NCI-H526 treated with DMSO at 0.1 percent for 48 hours (cell line): ENCODE data around the gene ACAP2.
"Not testable (repeated sequence)": the region's sequence is repeated elsewhere in the genome, so short reads cannot be mapped to it uniquely, and the experiment has no call there.

Experiments used
- DNase-seq: peaks from one replicate; lab custom pipeline; 2025; lab: John Stamatoyannopoulos, UW

ACAP2 gene

DNA sequence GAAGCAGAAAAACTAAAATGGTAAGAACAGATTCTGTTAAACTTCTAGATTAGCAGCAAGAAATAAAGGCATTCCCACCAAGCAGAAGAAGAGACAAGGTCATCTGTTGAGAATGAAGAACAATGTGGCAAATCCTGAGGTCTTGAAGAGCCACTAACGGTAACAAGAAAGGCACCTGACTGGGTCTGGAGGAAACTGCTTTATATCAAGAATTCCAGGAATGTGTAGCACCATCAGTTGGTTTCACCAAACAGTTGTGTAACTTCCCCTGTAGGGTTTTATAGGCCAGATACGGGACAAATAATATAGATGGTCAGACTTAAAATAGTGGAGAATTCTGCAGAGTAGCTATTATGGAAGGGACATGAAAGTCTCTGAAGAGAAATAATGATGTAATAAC is 57.3 kb downstream of the ACAP2 start:
- DNase-seq, result no peak

DNA sequence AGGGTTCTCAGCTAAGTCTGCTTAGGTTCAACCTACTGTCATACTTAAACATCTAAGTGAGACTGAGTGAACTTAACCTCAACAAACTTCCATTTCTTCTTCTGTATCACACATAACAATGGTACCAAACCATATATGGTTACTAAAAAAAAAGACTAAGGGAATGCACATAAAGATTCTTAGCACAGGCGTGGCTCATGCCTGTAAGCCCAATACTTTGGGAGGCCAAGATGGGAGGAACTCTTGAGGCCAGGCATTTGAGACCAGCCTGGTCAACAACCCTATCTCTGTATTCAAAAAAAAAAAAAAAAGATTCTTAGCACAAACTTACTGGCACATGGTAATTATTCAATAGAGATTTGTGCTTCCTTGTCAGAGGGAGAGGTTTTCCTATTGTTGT is 57.9 kb downstream of the ACAP2 start:
- DNase-seq, result no peak

DNA sequence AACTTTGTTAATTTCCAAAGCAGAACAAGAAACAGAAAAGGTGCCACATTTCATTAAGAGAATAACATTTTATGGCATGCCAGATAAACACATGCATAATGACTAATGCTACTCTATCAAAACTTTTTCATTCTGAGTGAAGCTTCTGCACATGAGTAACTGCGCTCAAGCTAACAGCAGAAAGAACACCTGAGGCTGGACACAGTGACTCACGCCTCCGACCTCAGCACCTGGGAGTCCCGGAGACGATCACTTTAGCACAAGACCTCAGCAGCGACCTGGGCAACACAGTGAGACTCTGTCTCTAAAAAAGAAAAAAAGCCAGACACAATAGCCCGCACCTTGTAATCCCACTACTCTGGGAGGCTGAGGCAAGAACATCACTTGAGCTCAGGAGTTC is 70.6 kb downstream of the ACAP2 start:
- no peak for DNase-seq

DNA sequence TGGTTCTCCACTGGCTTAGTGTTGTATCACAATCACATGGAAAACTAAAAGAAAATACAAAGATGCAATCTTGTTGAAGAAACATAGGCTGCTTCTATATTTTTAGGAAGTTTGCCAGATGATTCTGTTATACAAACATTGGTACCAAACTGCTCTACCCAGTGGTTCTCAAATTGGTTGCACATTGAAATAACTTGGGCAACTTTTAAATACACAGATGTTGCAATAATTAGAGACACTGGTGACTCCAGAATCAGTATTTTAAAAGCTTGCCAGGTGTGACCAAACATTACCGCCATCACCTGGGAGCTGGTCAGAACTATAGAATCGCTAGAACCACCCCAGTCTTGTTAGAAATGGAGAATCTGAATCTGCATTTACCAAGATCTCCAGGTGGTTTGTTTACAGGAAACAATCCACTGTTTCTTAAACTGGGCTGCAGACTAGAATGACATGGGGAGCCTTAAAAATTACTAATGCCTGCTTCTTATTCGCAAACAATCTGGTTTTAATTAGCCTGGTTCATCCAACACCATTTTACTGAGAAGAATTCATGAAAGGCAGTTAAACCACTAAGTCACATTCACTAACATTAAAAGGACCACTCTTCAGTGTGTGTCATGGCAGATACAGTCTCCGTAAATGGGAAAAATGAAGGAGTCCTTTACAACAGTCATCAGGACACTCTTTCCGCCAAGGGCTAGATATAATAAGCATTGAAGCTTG is 76.5 kb downstream of the ACAP2 start:
- no peak for DNase-seq

DNA sequence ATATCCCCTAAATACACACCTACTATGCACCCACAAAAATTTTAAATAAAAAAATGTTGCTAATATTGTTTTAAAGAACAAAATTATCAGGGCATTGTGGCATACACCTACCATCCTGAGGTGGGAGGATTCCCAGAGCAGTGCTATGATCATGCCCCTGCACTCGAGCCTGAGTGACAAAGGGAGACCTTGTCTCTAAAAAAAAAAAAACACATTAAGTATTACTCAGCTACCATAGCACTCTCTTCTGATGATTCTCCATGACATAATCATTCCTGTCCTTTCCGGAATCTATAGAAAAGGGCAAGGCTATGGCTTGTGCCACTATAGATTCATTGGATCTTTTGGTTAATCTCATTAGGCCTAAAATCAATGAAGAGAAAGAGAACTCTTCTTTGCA is 77.4 kb downstream of the ACAP2 start:
- no peak for DNase-seq

DNA sequence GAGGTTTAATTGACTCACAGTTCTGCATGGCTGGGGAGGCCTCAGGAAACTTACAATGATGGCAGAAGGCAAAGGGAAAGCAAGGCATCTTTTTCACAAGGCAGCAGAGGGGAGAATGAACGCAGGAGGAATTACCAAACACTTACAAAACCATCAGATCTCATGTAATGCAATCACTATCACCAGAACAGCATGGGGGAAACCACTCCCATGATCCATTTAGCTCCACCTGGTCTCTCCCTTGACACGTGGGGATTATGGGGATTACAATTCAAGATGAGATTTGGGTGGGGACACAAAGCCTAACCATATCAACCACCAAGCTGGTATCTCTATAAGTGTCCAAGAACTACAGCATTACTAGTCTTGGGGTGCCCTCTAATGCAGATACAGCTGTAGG is 85.0 kb downstream of the ACAP2 start:
- not testable (repeated sequence) for DNase-seq

DNA sequence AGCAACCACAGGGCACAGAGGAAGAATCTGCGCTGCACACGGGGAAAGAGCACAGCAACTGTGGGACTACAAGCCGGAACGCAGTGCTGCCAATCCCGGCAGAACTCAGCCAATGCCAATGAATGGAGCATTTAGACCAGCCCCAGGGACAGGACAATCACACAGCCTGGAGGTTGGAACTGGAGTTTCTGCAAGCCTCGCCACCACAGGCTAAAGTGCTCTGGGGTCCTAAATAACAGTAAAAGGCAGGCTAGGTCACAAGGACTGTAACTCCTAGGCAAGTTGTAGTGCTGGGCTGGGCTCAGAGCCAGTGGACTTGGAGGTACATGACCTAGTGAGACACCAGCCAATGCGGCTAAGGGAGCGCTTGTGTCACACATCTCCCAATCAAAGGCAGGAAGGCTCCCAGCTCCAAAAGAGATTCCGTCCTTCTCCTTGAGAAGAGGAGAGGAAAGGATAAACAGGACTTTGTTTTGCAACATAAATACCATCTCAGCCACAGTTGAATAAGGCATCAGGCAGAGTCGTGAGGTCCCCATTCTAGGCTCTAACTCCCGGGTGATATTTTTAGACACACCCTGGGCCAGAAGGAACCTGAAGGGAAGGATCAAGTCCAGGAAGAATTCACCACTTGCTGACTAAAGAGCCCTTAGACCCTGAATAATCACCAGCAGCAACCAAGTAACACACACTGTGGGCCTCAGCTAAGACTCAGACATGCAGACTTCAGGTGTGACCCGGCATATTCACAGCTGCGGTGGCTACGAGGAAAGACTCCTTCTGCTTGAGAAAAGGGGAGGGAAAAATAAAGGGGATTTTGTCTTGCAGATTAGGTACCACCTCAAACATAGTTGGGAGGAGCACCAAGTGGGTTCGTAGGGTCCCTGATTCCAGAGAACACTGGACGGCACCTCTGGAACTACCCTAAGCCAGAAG is 86.4 kb downstream of the ACAP2 start:
- DNase-seq, result no peak

DNA sequence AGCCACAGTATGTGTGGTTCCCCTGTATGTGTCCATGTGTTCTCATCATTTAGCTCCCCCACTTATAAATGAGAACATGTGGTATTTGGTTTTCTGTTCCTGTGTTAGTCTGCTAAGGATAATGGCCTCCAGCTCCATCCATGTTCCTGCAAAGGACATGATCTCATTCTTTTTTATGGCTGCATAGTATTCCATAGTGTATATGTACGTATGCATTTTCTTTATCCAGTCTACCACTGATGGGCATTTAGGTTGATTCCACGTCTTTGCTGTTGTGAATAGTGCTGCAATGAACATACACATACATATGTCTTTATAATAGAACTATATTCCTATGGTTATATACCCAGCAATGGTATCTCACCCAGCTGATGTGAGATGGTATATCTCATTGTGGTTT is 88.8 kb downstream of the ACAP2 start:
- DNase-seq, result not testable (repeated sequence)

DNA sequence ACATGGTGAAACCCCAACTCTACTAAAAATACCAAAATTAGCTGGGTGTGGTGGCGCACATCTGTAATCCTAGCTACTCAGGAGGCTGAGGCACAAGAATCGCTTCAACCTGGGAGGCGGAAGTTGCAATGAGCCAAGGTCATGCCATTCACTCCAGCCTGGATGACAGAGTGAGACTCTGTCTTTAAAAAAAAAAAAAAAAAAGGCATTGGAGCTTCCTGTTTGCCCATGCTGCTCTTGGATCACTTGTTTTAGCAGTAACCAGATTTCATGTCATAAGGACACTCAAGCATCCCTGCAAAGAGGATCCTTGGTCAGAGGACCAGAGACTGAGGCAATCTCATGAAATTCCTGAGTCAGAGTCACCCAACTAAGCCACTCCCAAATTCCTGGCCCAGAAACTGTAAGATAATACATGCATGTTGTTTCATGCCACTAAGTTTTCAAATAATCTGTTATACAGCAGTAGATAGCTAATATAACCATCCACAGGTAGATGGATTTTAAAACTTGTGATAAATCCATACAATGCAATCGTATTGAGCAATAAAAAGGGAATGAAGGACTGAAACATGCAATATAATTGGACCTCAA is 89.8 kb downstream of the ACAP2 start:
- no peak for DNase-seq

DNA sequence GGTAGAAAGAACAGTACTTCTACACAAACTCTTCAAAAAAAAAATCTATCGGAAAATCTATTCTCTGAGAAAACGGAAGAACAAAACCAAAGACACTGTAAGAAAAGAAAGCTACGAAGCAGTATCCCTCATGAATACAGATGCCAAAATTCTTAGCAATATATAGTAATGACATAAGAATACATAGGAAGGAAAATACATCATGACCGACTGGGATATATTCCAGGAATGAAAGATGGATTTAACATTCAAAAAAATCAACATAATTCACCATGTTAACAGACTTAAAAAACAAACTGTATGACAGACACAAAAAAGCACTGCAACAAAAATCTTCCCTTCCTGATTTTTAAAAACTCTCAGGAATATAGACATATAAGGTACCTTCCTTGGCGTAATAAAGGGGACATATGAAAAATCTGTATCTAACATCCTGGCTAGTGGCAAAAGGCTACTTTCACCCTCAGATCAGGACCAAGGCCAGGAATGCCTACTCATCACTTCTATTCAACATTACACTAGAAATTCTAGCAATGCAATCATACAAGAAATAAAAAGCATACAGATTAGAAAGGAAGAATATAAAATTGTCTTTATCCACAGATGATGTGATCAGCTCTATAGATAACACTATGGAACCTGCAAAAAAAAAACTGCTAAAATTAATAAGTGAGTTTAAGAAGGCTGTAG is 94.2 kb downstream of the ACAP2 start:
- DNase-seq, result no peak

DNA sequence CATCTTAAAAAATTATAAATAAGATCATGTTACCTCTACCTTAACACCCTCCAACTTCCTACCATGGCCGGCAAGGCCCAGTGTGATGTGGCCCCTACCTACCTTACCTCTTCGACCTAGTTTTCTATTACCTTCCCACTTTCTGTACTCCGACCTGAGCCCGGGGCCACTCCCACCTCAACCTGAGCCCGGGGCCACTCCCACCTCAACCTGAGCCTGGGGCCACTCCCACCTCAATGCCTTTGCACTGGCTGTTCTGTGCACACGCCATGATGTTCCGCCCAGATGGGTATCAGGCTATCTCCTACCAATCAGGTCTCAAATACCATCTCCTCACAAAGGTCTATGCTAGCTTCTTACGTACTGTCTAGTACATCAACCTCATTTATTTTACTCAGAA is 105.1 kb downstream of the ACAP2 start:
- no peak for DNase-seq

DNA sequence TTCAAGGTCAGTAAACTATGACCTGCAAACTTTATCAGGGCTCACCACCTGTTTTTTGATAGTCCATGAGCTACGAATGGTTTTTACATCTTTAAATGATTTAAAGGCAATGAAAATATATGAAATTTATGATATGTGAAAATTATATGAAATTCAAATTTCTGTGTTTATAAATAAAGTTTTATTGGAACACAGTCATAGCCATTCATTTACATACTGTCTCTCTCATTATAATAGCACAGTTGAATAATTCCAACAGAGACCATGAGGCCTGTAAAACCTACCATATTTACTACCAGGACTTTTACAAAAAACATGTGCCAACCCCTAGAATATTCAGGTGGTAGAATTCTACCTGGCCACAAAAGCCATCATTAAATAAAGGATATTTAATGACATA is 107.9 kb downstream of the ACAP2 start:
- DNase-seq, result no peak

DNA sequence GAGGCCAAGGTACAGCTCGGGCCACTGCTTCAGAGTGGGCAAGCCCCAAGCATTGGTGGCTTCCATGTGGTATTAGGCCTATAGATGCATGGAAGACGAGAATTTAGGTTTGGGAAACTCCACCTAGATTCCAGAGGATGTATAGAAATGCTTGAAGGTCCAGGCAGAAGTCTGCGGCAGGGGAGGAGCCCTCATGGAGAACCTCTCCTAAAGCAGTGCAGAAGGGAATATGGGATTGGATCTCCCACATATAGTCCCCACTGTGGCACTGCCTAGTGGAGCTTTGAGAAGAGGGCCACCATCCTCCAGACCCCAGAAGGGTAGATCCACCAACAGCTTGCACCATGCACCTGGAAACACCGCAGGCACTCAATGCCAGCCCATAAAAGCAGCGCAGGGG is 123.8 kb downstream of the ACAP2 start:
- DNase-seq, result no peak

DNA sequence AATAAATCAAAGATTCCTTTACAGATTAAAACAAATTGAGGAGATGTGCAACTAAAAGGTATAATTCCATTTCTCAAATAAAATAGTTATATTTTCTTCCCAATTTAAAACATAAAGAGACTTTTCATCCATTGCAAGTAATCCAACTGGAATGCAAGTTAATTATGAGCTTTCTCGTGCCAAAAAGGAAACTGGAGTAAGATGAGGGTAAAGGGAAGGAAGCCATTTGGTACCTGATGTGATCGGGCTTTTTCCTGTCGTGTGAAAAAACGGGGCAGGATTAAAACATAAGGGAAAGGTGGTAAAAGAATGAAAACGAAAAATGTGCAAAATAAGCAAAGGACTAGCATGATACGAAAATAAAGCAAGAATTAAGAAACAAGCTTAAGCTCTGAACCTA is 130.1 kb downstream of the ACAP2 start:
- no peak for DNase-seq

DNA sequence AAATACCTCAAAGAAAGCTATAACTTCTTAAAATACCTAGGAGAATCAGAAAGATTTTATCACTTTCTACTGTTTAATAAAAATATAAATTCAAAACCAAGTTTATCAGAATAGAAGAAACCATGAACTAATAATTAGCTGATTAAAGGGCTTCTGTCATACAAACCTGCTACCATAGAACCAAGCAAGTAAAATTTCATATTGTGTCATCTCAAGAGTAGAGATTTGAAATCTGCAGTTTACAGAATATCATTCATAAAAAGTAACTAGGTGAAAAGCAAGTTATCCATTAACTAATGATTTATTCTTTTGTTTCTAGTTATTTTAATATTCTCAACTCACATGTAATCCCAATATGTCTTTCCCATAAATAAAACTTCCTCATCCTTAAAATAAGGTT is 135.1 kb downstream of the ACAP2 start:
- DNase-seq, result no peak

DNA sequence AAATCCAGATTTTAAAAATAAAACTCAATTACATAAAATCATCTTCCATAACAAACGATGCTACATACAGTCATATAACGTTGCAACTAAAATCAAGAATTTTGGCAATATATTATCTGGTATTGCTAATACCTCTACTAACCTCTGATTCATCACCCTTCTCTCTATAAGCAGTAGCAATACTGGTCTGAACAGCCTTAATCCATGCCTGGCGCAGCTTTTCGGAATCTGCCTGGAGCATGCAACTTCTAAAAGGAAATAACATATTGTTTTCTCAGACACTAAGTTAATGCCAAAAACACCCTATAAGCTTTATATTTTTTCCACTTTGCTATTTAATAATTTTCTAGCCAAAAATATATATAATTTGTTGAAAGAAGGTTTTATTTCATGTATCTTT is 136.5 kb downstream of the ACAP2 start:
- no peak for DNase-seq

DNA sequence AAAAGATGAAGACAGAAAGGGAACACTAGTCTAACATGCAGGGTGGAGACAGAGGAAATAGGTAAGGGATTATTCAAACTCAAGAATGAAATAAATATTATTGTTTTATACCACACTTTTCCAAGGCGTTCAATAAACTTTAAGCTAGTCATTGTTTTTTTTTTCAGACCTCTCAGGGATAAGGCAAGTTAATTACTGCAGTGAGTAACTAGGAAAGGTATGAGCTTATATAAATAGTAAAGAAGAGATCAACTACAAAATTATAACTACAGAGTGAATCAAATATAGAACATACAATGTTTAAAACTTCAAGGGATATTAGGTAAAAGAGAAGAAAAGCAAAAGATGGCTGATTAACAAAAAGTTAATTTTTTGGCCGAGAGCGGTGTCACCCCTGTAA is 140.4 kb downstream of the ACAP2 start:
- DNase-seq, result no peak

DNA sequence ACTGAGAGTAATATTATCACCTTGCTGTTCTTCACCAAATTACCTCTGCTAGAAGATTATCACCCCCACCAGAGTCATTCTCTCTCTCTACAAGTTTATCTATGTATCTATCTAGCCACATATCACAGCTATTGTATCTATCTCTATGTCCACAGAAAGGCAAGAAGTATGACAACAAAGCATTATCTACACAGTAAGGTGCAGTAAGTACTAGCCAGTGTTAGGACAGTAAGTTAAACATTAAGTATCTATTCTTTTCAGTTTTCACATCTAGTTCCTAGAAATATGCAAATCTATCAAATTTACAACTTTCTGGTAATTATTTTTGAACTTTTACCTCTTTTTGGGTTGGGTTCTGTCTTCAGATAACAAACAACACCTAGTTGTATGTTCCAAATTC is 145.4 kb downstream of the ACAP2 start:
- DNase-seq, result no peak

DNA sequence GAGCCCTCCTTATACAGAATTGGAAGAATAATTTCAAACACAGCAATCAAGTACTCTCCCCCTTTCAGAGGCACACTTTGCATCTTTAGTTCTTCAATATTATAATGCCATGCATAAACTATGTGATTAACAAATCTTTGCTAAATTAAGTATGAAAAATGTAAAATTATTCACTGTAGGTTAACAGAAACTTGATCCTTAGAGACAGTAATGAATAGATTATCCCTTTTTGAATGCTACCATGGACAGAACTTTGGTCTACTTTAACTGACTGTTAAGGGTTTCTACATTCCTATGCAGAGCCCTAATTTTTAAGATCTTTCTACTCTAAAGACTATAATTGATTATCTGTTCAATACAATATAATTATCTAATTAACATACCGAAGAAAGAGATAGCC is 146.2 kb downstream of the ACAP2 start:
- no peak for DNase-seq

DNA sequence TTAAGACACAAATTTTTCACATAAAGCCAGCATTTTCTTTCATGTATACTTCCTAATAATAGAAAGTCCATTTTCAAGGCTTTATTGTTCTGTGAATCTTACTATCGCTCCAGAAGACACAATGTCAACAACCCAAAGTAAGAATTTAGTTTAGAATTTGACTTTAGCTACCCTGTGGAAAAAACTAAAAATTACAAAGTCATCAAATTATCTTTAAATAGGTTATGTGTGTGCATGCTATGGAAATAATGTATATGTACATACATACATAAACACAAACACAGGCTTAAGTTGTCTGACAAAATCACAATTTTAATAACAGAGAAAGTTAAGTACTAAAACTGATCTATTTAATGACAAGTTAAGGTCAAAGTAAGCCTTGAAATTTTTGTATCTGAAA is 151.7 kb downstream of the ACAP2 start:
- no peak for DNase-seq

DNA sequence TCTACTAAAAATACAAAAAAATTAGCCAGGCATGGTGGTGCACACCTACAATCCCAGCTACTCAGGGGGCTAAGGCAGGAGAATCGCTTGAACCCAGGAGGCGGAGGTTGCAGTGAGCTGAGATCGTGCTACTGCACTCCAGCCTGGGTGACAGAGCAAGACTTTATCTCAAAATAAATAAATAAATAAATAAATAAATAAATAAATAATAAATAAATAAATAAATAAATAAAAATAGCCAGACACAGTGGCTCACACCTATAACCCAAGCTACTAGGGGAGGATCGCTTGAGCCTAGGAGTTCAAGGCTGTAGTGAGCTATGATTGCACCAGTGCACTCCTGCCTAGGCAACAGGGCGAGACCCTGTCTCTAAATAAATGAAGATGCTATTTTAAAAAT is 152.2 kb downstream of the ACAP2 start:
- DNase-seq, result not testable (repeated sequence)

DNA sequence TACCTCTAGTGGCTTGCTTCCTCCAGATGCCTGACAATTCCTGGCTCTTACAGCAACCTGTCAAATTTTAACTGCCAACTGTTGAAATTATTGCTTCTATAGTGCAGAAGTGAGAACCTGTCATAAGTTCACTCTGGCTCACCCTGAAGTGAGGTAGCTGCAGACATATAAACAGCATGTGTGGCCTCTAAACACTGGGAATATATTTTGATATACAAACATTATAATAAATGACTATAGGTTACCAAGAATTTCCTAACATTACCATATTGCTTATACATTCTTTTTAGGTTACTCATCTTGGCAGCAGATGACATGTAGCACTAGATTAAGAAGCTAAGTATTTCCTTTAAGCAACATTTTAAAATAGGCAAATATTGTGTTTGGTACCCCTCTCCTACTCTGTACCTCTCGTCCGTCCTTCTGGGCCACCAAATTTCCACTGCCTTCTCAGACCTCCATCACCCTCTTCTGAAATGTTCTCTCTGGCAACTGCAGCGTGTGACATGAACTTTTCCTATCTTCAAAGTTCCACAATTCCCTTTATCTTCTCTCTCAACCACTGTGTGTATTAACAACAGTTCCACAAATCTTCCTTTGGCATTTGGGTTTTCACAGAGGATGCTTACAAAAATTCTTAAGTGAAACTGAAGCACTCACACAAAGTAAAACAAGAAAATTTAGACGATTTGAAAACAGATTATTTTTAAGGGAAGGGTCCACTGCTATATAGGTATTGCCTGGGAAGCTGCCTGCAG is 156.5 kb downstream of the ACAP2 start:
- DNase-seq, result no peak
